OCI-LY1 (cell line): Measurements from ENCODE around the gene MAP3K7CL.

Source experiments
- H2AFZ ChIP-seq: fragments of 200-600 bp; sonication (generic), shearing (Covaris generic); 2 replicates; pipeline ENCODE4 v1.6.0; 2014; ENCODE audit warnings: antibody characterized with exemption, mild to moderate bottlenecking, low read length
- H3F3A ChIP-seq: fragments of 200-600 bp; sonication (generic), shearing (Covaris generic); 2 replicates; pipeline ENCODE4 v1.6.0; 2014; ENCODE audit warnings: mild to moderate bottlenecking, antibody characterized with exemption, low read length, moderate library complexity; ENCODE audit not compliant: insufficient read depth
- H3K27ac ChIP-seq: fragments of 200-600 bp; sonication (generic); 2 replicates; pipeline ENCODE4 v1.5.1; 2014; ENCODE audit warnings: low read length, mixed run types, mild to moderate bottlenecking, low read depth; ENCODE audit not compliant: poor library complexity, severe bottlenecking
- H3K27me3 ChIP-seq: fragments of 200-600 bp; sonication (generic); 2 replicates; pipeline ENCODE4 v1.6.0; 2014; ENCODE audit warnings: antibody characterized with exemption, mild to moderate bottlenecking, low read length, moderate library complexity; ENCODE audit not compliant: insufficient read depth
- H3K36me3 ChIP-seq: fragments of 200-600 bp; sonication (generic); 2 replicates; pipeline ENCODE4 v1.6.1; 2014; ENCODE audit warnings: mild to moderate bottlenecking, antibody characterized with exemption, low read length, moderate library complexity, mixed read lengths; ENCODE audit not compliant: insufficient read depth
- H3K4me1 ChIP-seq: fragments of 200-600 bp; sonication (generic); 2 replicates; pipeline ENCODE4 v1.5.1; 2014; ENCODE audit warnings: mild to moderate bottlenecking, low read length, moderate library complexity; ENCODE audit not compliant: insufficient read depth, severe bottlenecking
- H3K4me2 ChIP-seq: fragments of 200-600 bp; sonication (generic), shearing (Covaris generic); 2 replicates; pipeline ENCODE4 v1.6.1; 2014; ENCODE audit warnings: low read length
- H3K4me3 ChIP-seq: fragments of 200-600 bp; sonication (generic); 2 replicates; pipeline ENCODE4 v1.5.1; 2014; ENCODE audit warnings: low read length, low read depth, mild to moderate bottlenecking, mixed read lengths; ENCODE audit not compliant: poor library complexity, severe bottlenecking
- H3K79me2 ChIP-seq: fragments of 200-600 bp; shearing (Covaris generic); 2 replicates; pipeline ENCODE4 v1.6.1; 2016; ENCODE audit warnings: mixed run types, low read length, mixed read lengths; ENCODE audit not compliant: insufficient read depth
- H3K9ac ChIP-seq: fragments of 200-600 bp; sonication (generic), shearing (Covaris generic); 2 replicates; pipeline ENCODE4 v1.6.1; 2014; ENCODE audit warnings: mild to moderate bottlenecking, low read length, mixed read lengths
- H3K9me2 ChIP-seq: fragments of 200-600 bp; sonication (generic), shearing (Covaris generic); 2 replicates; pipeline ENCODE4 v1.6.1; 2014; ENCODE audit warnings: low read depth, mild to moderate bottlenecking, low read length, mixed read lengths
- H3K9me3 ChIP-seq: fragments of 200-600 bp; shearing (Covaris generic); 2 replicates; pipeline ENCODE4 v1.6.1; 2014; ENCODE audit warnings: low read length, mixed read lengths
- H4K20me1 ChIP-seq: fragments of 200-600 bp; sonication (generic), shearing (Covaris generic); 2 replicates; pipeline ENCODE4 v1.6.0; 2016; ENCODE audit warnings: mild to moderate bottlenecking, low read length; ENCODE audit not compliant: insufficient read depth
- CTCF ChIP-seq: fragments of 200-600 bp; sonication (generic), shearing (Covaris generic); IDR thresholded peaks from 2 replicates; pipeline ENCODE4 v1.5.1; 2017; ENCODE audit warnings: mild to moderate bottlenecking, antibody characterized with exemption, low read length, moderate library complexity, mixed read lengths
- EZH2 ChIP-seq: fragments of 200-600 bp; sonication (generic), shearing (Covaris generic); IDR thresholded peaks from 2 replicates; pipeline ENCODE4 v1.8.0; 2017; ENCODE audit warnings: borderline replicate concordance, mixed run types, mild to moderate bottlenecking, antibody characterized with exemption, low read length, moderate library complexity, mixed read lengths

The MAP3K7CL gene

DNA sequence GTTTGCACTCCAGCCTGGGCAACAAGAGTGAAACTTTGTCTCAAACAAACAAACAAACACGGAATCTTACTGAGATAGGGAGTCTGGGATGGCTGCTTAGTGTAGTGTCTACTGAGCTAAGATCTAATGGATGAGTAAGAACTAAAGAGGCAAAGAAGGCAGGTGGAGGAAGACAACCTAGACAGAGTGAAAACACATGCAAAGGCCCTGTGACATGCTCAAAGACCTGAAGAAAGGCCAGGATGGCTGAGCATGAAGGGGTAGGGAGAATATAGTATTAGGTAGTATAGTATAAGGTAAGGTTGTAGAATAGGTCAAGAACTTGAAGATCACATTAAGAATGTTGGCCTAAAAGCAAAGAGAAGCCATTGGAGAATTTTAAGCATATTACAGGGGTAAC is 49.1 kb downstream of the MAP3K7CL start:
- H3K4me3 ChIP-seq, result no peak overlapping the region
- H4K20me1 ChIP-seq, result no peaks in the 10 kb centered on the region
- H3K79me2 ChIP-seq, result no peaks in the 10 kb centered on the region
- H3K9me3 ChIP-seq, result no peaks in the 10 kb centered on the region
- no peaks in the 10 kb centered on the region for H3K9me2 ChIP-seq
- no peaks in the 10 kb centered on the region for H3F3A ChIP-seq
- H3K27ac ChIP-seq, result no peak overlapping the region
- H3K9ac ChIP-seq, result no peak overlapping the region
- H3K4me2 ChIP-seq, result no peak overlapping the region
- no peak overlapping the region for H2AFZ ChIP-seq
- no peaks in the 10 kb centered on the region for H3K36me3 ChIP-seq
- peaks cover 23% of the 10 kb centered on the region for H3K4me1 ChIP-seq
- TF ChIP-seq EZH2, result no peak
- TF ChIP-seq CTCF, result no peak
- no peaks in the 10 kb centered on the region for H3K27me3 ChIP-seq

- Histone ChIP-seq H3K9ac (no peak overlapping the region), H3K9me3 (no peaks in the 10 kb centered on the region), H4K20me1 (no peaks in the 10 kb centered on the region), H3K79me2 (no peaks in the 10 kb centered on the region), H3K4me1 (peaks cover 2% of the 10 kb centered on the region), H3K27me3 (no peaks in the 10 kb centered on the region), H3K4me2 (no peak overlapping the region), H3F3A (no peaks in the 10 kb centered on the region), H3K27ac (no peak overlapping the region), H3K9me2 (no peaks in the 10 kb centered on the region), H3K36me3 (no peaks in the 10 kb centered on the region), H2AFZ (no peak overlapping the region), H3K4me3 (no peak overlapping the region)
- no peak for TF ChIP-seq EZH2
- no peak for TF ChIP-seq CTCF
Observed at GRCh38 chr21:29181799-29182470, 51.5 kb downstream of the MAP3K7CL start.

- H3K4me2 ChIP-seq, result no peak overlapping the region
- no peak overlapping the region for H3K4me3 ChIP-seq
- no peaks in the 10 kb centered on the region for H3K27me3 ChIP-seq
- no peak overlapping the region for H3K9ac ChIP-seq
- H3F3A ChIP-seq, result no peaks in the 10 kb centered on the region
- H4K20me1 ChIP-seq, result no peaks in the 10 kb centered on the region
- H3K9me2 ChIP-seq, result no peaks in the 10 kb centered on the region
- no peaks in the 10 kb centered on the region for H3K4me1 ChIP-seq
- H3K9me3 ChIP-seq, result no peaks in the 10 kb centered on the region
- TF ChIP-seq CTCF, result no peak
- TF ChIP-seq EZH2, result no peak
- no peaks in the 10 kb centered on the region for H3K79me2 ChIP-seq
- H3K27ac ChIP-seq, result no peak overlapping the region
- H2AFZ ChIP-seq, result no peak overlapping the region
- H3K36me3 ChIP-seq, result no peaks in the 10 kb centered on the region
Observed at GRCh38 chr21:29182691-29183092, 52.2 kb downstream of the MAP3K7CL start.
